Adrenal gland (tissue), 12 donors: Measurements from ENCODE around the gene ROCK2. TPM values are rescaled to one million over a fixed set of nuclear protein-coding genes. Genes with fewer than 3 reads are reported as not detected.

Experiments
- DNase-seq, 7 donors: peaks; one replicate each; pipeline ENCODE4 v3.0.0-alpha.2; 2019 to 2020
- H3K27ac ChIP-seq, 5 donors: fragments of 200-600 bp; sonication (generic) in 4 of 5; 1 replicate in 3 of 5; 2 replicates in 2 of 5; pipeline versions ENCODE4 v1.5.1 to v1.8.0; 2016 to 2020; ENCODE audit warnings: mild to moderate bottlenecking in 1 of 5
- H3K27me3 ChIP-seq: fragments of 200-600 bp; 2 replicates; pipeline ENCODE4 v1.8.0; 2021
- H3K36me3 ChIP-seq, 2 donors: fragments of 200-600 bp; replicated peaks in 1 of 2; 1 replicate in 1 of 2; 2 replicates in 1 of 2; pipeline versions ENCODE4 v1.5.1 to v1.8.0; 2018 to 2022
- H3K4me1 ChIP-seq, 2 donors: fragments of 200-600 bp; replicated peaks in 1 of 2; 1 replicate in 1 of 2; 2 replicates in 1 of 2; pipeline versions ENCODE4 v1.5.1 to v1.8.0; 2018 to 2021
- H3K4me3 ChIP-seq, 4 donors: fragments of 200-600 bp; sonication (generic) in 3 of 4; one replicate each; pipeline ENCODE4 v1.5.1; 2016 to 2018
- H3K9me3 ChIP-seq, 3 donors: fragments of 200-600 bp; sonication (generic) in 1 of 3; replicated peaks in 1 of 3; 1 replicate in 2 of 3; 2 replicates in 1 of 3; pipeline versions ENCODE4 v1.5.1 to v1.8.0; 2016 to 2021
- POLR2A ChIP-seq, 2 donors: fragments of 450-650 bp; IDR thresholded peaks; one replicate each; pipeline ENCODE4 v1.6.1; 2017; ENCODE audit warnings: antibody characterized with exemption in 2 of 2, mild to moderate bottlenecking in 2 of 2, moderate library complexity in 1 of 2
- WGBS, 4 donors: extraction: QIAGEN DNeasy Blood & Tissue Kit in 2 of 4; methylation state at CpG; one replicate each; pipeline versions ENCODE4 v1.1.5 to v1.1.7; 2013 to 2017; 5-methylcytosine and 5-hydroxymethylcytosine counted together
- intact Hi-C, 2 donors: fragments of 100-400 bp; cut with DNase I; formaldehyde crosslinking; loops; one replicate each; pipeline versions ENCODE4 v1.14.1 to v1.15.0; 2022 to 2023
- polyA plus RNA-seq, 3 donors: library from polyadenylated mRNA; stranded (reverse); fragments of 200-250 nt in 2 of 3; fragments of 350-450 nt in 1 of 3; fragmentation: Illumina TruSeq in 1 of 3; extraction: RNeasy Lipid Tissue Mini Kit (QIAGEN cat#74804) in 1 of 3; gene quantifications; one replicate each; pipeline ENCODE4 v1.2.3, GENCODE V29; 2013 to 2014
- total RNA-seq, 9 donors: library from RNA; depleted of rRNA in 4 of 9; stranded (reverse); fragments of >200 nt in 4 of 9; fragments of 120-200 nt in 1 of 9; fragmentation: NEBNext Ultra II Directional in 1 of 9; extraction: Animal tissue kit (Norgen Biotek cat#: 25700) in 1 of 9; gene quantifications; one replicate each; pipeline versions ENCODE4 v1.1.0 to v1.2.4, GENCODE V29; 2013 to 2023
- TF ChIP-seq, protein P1 (sequence below), 6 experiments: fragments of 450-650 bp in 4 of 6; fragments of 200-600 bp in 2 of 6; sonication (generic) in 1 of 6; IDR thresholded peaks; 1 replicate in 5 of 6; 2 replicates in 1 of 6; pipeline versions ENCODE4 v1.5.1 to v1.8.0; 2016 to 2021; ENCODE audit warnings: antibody characterized with exemption in 6 of 6, mild to moderate bottlenecking in 2 of 6, moderate library complexity in 1 of 6
- donor health status: healthy with polysubstance abuse.
- donor health status: Bipolar disorder and iron deficiency.
- donor health status: DM: yes; HTN: yes; CAD: no.
- donor health status: DM: no; HTN: no; CAD: no.
- donor health status: DM: no; HTN: no; CAD: no.
- donor health status: DM: yes; HTN: yes; CAD: no.

Gene ROCK2
- total and polyA plus RNA-seq, 12 donors = 5.0 to 46.6 (median 26.2) TPM

DNA sequence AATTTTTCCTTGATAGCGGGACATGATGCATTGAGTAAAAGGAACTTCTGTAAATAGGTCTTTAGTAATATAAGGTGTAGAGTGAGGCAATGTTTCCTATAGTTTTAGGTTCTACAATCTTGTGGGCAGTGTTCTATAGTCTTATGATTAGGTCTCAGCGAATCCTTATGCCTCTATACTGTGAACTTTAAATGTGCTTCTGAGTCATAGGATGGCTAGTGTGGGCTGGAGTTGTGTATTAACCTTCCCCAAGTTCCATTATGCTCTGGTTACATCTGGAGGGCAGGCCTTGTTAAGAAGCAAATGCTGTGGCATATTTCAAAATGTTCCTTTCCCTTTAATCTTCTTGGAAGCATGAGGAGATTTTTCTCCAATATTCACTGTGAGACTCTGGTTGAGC is 73.5 kb downstream of the ROCK2 start:
- Histone ChIP-seq H3K4me1 (no peaks in the 10 kb centered on the region), H3K36me3 (no peaks in the 10 kb centered on the region), H3K27ac (no peak overlapping the region), H3K27me3 (no peaks in the 10 kb centered on the region), H3K9me3 (no peaks in the 10 kb centered on the region), H3K4me3 (no peak overlapping the region)
- DNase-seq = no peak
- TF ChIP-seq POLR2A (IDR thresholded peaks at IDR 0.05) = no peak
- TF ChIP-seq, protein P1, sequence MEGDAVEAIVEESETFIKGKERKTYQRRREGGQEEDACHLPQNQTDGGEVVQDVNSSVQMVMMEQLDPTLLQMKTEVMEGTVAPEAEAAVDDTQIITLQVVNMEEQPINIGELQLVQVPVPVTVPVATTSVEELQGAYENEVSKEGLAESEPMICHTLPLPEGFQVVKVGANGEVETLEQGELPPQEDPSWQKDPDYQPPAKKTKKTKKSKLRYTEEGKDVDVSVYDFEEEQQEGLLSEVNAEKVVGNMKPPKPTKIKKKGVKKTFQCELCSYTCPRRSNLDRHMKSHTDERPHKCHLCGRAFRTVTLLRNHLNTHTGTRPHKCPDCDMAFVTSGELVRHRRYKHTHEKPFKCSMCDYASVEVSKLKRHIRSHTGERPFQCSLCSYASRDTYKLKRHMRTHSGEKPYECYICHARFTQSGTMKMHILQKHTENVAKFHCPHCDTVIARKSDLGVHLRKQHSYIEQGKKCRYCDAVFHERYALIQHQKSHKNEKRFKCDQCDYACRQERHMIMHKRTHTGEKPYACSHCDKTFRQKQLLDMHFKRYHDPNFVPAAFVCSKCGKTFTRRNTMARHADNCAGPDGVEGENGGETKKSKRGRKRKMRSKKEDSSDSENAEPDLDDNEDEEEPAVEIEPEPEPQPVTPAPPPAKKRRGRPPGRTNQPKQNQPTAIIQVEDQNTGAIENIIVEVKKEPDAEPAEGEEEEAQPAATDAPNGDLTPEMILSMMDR (IDR thresholded peaks at IDR 0.05) = no peak
- 89 to 100% (median 93%) methylated on average over 2 of the region's 2 CpGs for WGBS, 4 donors
- intact Hi-C loops = no loop called here

DNA sequence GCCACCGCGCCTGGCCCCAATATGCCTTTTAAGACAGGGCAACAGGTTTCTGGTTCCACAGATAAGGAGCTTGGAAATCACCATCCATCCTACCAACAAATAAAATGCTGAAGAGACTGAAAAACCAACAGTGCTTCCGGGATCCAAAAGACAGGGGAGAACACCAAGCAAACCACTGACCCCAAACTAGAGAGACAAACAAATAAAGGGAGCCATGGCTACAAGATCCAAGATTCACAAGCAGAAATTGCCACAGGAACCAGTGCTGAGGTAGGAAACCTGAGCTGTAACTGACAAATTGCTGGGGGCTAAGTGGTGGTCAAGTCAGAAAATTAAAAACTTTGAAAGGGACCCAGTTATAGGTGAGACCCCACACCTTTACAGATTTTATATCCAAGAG is 76.5 kb downstream of the ROCK2 start:
- Histone ChIP-seq H3K36me3 (no peaks in the 10 kb centered on the region), H3K4me3 (no peak overlapping the region)
- intact Hi-C loops = no loop called here

DNA sequence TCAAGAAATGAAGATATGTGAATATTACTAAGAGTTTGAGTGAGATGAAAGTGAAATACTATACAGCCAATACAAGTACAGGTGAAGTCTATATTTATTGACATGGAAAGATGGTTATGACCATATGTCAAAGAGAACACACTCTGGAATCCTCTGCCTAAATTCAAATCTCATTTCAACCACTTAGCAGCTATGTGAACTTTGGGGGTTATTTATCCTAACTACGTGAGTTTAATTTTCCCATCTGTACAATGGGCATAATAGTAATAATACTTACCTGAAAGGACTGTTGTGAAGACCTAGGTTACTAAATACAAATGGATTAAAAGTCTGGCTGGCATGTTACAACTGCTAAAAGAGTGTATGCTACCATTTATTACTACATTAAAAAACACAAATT is 79.6 kb downstream of the ROCK2 start:
- H3K4me3 ChIP-seq = no peak overlapping the region
- no peak for TF ChIP-seq POLR2A (IDR thresholded peaks at IDR 0.05)
- TF ChIP-seq, protein P1 (IDR thresholded peaks at IDR 0.05) = no peak
- no peak for DNase-seq
- intact Hi-C loops = no loop called here
- no peaks in the 10 kb centered on the region for H3K4me1 ChIP-seq
- no peaks in the 10 kb centered on the region for H3K27me3 ChIP-seq
- H3K36me3 ChIP-seq = no peaks in the 10 kb centered on the region
- H3K9me3 ChIP-seq = no peaks in the 10 kb centered on the region
- no peak overlapping the region for H3K27ac ChIP-seq
- 97 to 100% (median 99%) methylated on average over 1 of the region's 1 CpG for WGBS, 4 donors

More for the DNA sequence above, 76.5 kb downstream of the ROCK2 start:
- Histone ChIP-seq H3K4me1 (no peaks in the 10 kb centered on the region), H3K27ac (no peak overlapping the region), H3K9me3 (no peaks in the 10 kb centered on the region), H3K27me3 (no peaks in the 10 kb centered on the region)
- 97 to 100% (median 98%) methylated on average over 3 of the region's 3 CpGs for WGBS, 4 donors
- DNase-seq = no peak
- TF ChIP-seq, protein P1 (IDR thresholded peaks at IDR 0.05) = no peak
- TF ChIP-seq POLR2A (IDR thresholded peaks at IDR 0.05) = no peak

DNA sequence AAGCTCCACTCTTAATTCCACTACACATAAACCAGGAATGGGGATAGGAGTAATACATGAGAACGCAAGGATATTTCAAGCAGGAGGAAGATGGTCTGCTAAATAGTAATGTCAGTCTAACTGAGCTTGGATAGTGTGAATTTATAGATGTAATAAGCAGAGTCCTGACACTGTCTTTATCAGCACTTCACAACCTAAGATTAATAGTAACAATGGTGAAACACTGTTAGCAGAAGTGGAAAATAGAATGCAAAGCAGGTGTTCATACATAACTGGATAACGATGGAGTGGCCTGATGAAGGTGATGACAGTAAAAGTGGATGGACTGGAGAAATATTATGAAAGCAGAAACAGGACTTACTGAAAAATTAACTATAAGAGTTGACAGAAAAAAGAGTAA is 80.4 kb downstream of the ROCK2 start:
- no peak overlapping the region for H3K27ac ChIP-seq
- no peaks in the 10 kb centered on the region for H3K9me3 ChIP-seq
- no peak for DNase-seq
- 93 to 95% (median 95%) methylated on average over 2 of the region's 2 CpGs for WGBS, 4 donors
- no peak for TF ChIP-seq POLR2A (IDR thresholded peaks at IDR 0.05)
- TF ChIP-seq, protein P1 (IDR thresholded peaks at IDR 0.05) = no peak
- H3K36me3 ChIP-seq = no peaks in the 10 kb centered on the region
- no peak overlapping the region for H3K4me3 ChIP-seq
- intact Hi-C loops = no loop called here
- H3K4me1 ChIP-seq = no peaks in the 10 kb centered on the region
- no peaks in the 10 kb centered on the region for H3K27me3 ChIP-seq
